AG04450 (cell line): ENCODE results near the gene BRD4. TPM values are rescaled to one million over a fixed set of nuclear protein-coding genes. Genes with fewer than 3 reads are reported as not detected.

Experiments
- CTCF ChIA-PET: fragments of 300-600, 350-600 bp; formaldehyde crosslinking; extraction: SDS; loops from one replicate; lab custom pipeline; 2022; ENCODE audit warnings: antibody characterized with exemption, inconsistent platforms; lab: Charles Lee
- POLR2A ChIA-PET: fragments of 350-600 bp; formaldehyde crosslinking; extraction: SDS; loops from one replicate; lab custom pipeline; 2021; ENCODE audit warnings: antibody characterized with exemption, inconsistent platforms; lab: Yijun Ruan, JAX
- DNase-seq: peaks from one replicate; pipeline ENCODE4 v3.0.0-alpha.2; 2011; ENCODE audit warnings: low read depth, low spot score
- H3K27ac ChIP-seq: one replicate; pipeline ENCODE4 v1.5.1; 2012; ENCODE audit warnings: low read depth, low read length, control low read depth
- H3K27me3 ChIP-seq: one replicate; pipeline ENCODE4 v1.6.0; 2012; ENCODE audit warnings: low read length; ENCODE audit not compliant: control insufficient read depth, insufficient read depth
- H3K4me3 ChIP-seq: 2 replicates; pipeline ENCODE4 v1.5.1; 2011; ENCODE audit warnings: mild to moderate bottlenecking, low read depth, low read length, control low read depth
- H3K9me3 ChIP-seq: 2 replicates; pipeline ENCODE4 v1.5.1; 2012; ENCODE audit warnings: low read length; ENCODE audit not compliant: control insufficient read depth, insufficient read depth
- CTCF ChIP-seq: IDR thresholded peaks from 2 replicates; pipeline ENCODE4 v1.5.1; 2011; ENCODE audit warnings: low read depth, low read length, control low read depth, inconsistent platforms
- polyA plus RNA-seq: library from polyadenylated mRNA; depleted of rRNA; stranded (reverse); fragments of >200 nt; gene quantifications from 2 replicates; pipeline ENCODE4 v1.2.3, GENCODE V29; 2011

Gene BRD4
- polyA plus RNA-seq, 1 experiment = 7.8 TPM

- CTCF ChIA-PET = no interaction called here
- no peak for DNase-seq
- Histone ChIP-seq H3K27ac (no peak overlapping the region), H3K9me3 (no peaks in the 10 kb centered on the region; the same call in 1 of the 2 replicates), H3K4me3 (no peak overlapping the region), H3K27me3 (no peaks in the 10 kb centered on the region)
- TF ChIP-seq CTCF = no peak
- POLR2A ChIA-PET = interaction anchor here (0.5 to 1.3 kb wide), 2 partner anchors 11 to 25 kb away, joined by 4 to 8 read pairs; no protein-coding TSS in a partner anchor
Measured at GRCh38 chr19:15328312-15328711, 4.0 kb downstream of the BRD4 start.

DNA sequence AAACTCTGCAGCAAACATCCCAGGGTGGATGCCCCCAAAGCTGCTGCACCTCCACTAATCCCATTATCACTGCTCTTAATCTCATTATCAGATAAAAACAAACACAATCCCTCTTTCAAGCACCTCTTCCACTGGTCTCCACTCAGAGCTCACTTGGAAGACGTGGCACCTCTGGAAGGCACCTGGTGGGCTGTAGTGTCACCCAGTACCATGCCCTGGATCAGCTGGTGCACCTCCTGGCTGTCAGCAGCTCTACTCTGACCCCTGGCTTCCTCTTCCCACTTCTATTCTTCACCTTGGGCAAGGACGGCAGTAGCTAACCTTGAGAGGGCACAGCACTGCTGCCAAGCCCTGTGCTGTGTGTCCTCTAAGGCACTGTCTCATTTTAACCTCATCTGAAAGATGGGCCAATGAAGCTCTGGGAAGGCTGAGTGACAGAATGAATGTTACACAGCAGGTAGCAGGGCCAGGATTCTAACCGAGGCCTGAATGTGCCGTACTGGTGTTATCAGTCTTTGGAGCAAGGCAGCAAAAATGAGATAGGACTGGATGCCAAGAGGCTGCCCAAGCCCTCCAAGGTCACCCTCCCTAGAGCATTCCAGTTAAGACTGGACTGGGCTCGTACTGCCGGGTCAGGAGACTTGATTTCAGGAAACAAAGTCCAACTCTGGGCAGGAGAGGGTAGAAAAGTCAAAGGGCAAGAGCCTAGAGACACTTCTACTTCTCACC is 7.4 kb downstream of the BRD4 start:
- Histone ChIP-seq H3K27ac (no peak overlapping the region), H3K9me3 (no peaks in the 10 kb centered on the region; the same call in 1 of the 2 replicates), H3K4me3 (no peak overlapping the region), H3K27me3 (no peaks in the 10 kb centered on the region)
- TF ChIP-seq CTCF = no peak
- POLR2A ChIA-PET = interaction anchor here (0.7 to 1.2 kb wide), 2 partner anchors 16 to 33 kb away, joined by 3 to 4 read pairs; no protein-coding TSS in a partner anchor
- CTCF ChIA-PET = interaction anchor here (0.9 to 1.3 kb wide), 2 partner anchors 74 to 223 kb away, joined by 3 to 4 read pairs; no protein-coding TSS in a partner anchor
- no peak for DNase-seq

DNA sequence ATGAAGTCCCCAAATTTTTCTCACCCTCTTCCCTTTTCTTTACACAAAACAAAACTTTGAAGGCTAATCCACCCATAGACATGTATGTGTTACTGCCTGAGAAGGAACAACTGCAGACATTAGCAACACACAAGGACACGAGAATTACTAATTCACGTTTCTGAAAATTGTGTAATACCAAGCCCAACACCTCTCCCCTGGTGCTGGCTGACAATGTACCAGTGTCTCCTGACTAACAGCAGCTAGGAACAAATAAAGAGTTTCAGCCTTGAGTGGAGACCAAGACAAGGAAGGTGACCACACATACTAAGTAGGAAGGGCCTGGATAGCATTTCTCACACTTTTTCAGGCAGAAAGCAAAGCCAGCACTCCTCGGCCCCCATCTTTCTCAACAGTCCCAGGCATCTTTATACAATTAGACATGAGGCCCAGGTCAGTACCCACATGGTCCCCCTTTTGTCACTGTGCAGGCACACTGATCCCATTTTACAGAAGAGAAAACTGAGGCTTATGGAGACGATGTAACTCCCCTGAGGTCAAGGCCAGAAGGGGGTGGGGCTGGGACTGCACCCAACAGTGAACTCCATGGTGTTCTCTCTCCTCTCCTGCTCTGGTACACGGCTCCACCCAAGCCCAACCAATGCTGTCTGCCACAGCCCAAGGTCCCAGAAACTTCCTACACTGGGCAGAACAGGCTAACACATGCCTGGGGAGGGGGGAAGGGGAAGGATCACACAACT is 8.7 kb downstream of the BRD4 start:
- TF ChIP-seq CTCF = no peak
- Histone ChIP-seq H3K27ac (no peak overlapping the region), H3K9me3 (no peaks in the 10 kb centered on the region), H3K27me3 (no peaks in the 10 kb centered on the region), H3K4me3 (no peak overlapping the region)
- no peak for DNase-seq
- CTCF ChIA-PET = interaction anchor here (1.3 kb wide), 1 partner anchor 73 kb away, joined by 4 read pairs; no protein-coding TSS in a partner anchor
- POLR2A ChIA-PET = no interaction called here

GRCh38 chr19:15321739-15322138 is 10.6 kb downstream of the BRD4 start:
- peak overlapping the region; percentile 0 for H3K27ac ChIP-seq
- TF ChIP-seq CTCF = no peak
- CTCF ChIA-PET = interaction anchor here (0.6 to 1.2 kb wide), 2 partner anchors 18 to 97 kb away, joined by 3 to 4 read pairs; partner anchors contain the start of gene AKAP8L

GRCh38 chr19:15320116-15320515 is 12.2 kb downstream of the BRD4 start:
- ChIA-PET POLR2A (interaction anchor here (0.9 kb wide), 1 partner anchor 17 kb away, joined by 3 read pairs; no protein-coding TSS in a partner anchor), CTCF (interaction anchor here (0.6 kb wide), 1 partner anchor 189 kb away, joined by 3 read pairs; no protein-coding TSS in a partner anchor)
- H3K9me3 ChIP-seq = no peaks in the 10 kb centered on the region
- H3K27ac ChIP-seq = peak overlapping the region; percentile 42
- H3K27me3 ChIP-seq = no peaks in the 10 kb centered on the region
- peak; percentile 41 for DNase-seq
- TF ChIP-seq CTCF = no peak
- no peak overlapping the region for H3K4me3 ChIP-seq

More at GRCh38 chr19:15321739-15322138, 10.6 kb downstream of the BRD4 start:
- POLR2A ChIA-PET = no interaction called here
- H3K9me3 ChIP-seq = no peaks in the 10 kb centered on the region
- no peak for DNase-seq
- H3K27me3 ChIP-seq = no peaks in the 10 kb centered on the region
- no peak overlapping the region for H3K4me3 ChIP-seq
